ENCODE results near the gene ZNF865. TPM values are rescaled to one million over a fixed set of nuclear protein-coding genes. Genes with fewer than 3 reads are reported as not detected.

ZNF865 gene
- total RNA-seq, 1 experiment from 2014 or later: 2.5 TPM

GRCh38 chr19:55658846-55659459 lies 53.5 kb downstream of the ZNF865 start:
- no peak for DNase-seq (ENCODE audit: low read depth)

DNA sequence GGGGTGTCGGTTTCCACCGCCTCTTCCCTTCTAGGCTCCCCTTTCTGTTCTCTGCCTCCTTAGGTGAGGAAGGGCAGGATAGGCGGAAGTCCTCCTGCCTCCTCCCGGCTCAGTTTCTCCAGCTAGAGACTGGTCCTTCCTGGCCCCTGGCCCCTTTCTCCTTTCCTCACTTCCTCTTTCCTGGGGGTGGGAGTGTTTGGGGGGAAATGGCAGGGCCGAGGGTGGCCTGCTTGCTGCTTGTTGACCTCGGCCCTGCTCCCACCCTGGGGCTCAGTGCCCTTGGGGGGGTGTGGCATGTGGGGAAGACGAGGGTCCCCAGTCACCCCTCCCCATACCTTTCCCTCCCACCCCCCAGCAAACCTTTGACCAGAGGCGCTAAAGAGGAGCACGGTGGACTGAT lies 54.4 kb downstream of the ZNF865 start:
- no peak for DNase-seq (ENCODE audit: low read depth)

GRCh38 chr19:55660404-55660803 lies 55.0 kb downstream of the ZNF865 start:
- no peak for DNase-seq (ENCODE audit: low read depth)

DNA sequence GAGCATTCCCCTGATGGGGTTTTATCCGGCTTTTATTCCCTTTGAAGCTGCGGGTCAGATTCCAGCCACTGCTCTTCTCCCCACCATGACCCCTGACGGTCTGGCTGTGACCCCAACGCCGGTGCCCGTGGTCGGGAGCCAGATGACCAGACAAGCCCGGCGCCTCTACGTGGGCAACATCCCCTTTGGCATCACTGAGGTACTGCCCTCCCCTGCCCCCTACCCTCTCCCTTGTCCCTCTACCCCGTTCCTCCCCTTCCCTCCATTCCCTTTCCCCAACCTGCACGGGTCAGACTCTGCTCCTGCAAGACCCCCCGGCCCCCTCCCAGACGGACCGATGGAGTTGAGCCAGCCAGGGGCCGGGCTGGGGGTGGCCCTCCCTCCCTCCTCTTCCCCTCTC lies 55.5 kb downstream of the ZNF865 start:
- DNase-seq (ENCODE audit: low read depth): no peak

- DNase-seq (ENCODE audit: low read depth): no peak
Observed at GRCh38 chr19:55661826-55662225, 56.4 kb downstream of the ZNF865 start.

GRCh38 chr19:55663846-55664536 lies 58.5 kb downstream of the ZNF865 start:
- no peak for DNase-seq (ENCODE audit: low read depth)

GRCh38 chr19:55666343-55667005 lies 61.0 kb downstream of the ZNF865 start:
- no peak for DNase-seq (ENCODE audit: low read depth)

Other genes starting within 250 kb of the ZNF865 start
- gene GARIN5B, start 242.4 kb upstream of the ZNF865 start, total RNA-seq (2014; rRNA removed; shearing (Covaris generic)): not detected in 2 replicates
- 23.0 and 39.1 TPM in 2 replicates for gene IL11, start 235.2 kb upstream of the ZNF865 start, total RNA-seq (2014; rRNA removed; shearing (Covaris generic))
- 0.22 TPM in 1 of 2 replicates, not detected in the other for gene TMEM190, start 228.8 kb upstream of the ZNF865 start, total RNA-seq (2014; rRNA removed; shearing (Covaris generic))
- gene TMEM238, start 221.4 kb upstream of the ZNF865 start, total RNA-seq (2014; rRNA removed; shearing (Covaris generic)): 1.1 and 1.2 TPM in 2 replicates
- 452 and 738 TPM in 2 replicates for gene RPL28, start 219.7 kb upstream of the ZNF865 start, total RNA-seq (2014; rRNA removed; shearing (Covaris generic))
- 192 and 378 TPM in 2 replicates for gene UBE2S, start 197.9 kb upstream of the ZNF865 start, total RNA-seq (2014; rRNA removed; shearing (Covaris generic))
- not detected in 2 replicates for gene SHISA7, start 162.3 kb upstream of the ZNF865 start, total RNA-seq (2014; rRNA removed; shearing (Covaris generic))
- gene ISOC2, start 144.0 kb upstream of the ZNF865 start, total RNA-seq (2014; rRNA removed; shearing (Covaris generic)): 123 and 134 TPM in 2 replicates
- gene C19orf85, start 140.9 kb upstream of the ZNF865 start, total RNA-seq (2014; rRNA removed; shearing (Covaris generic)): not detected in 2 replicates
- gene ZNF628, start 129.0 kb upstream of the ZNF865 start, total RNA-seq (2014; rRNA removed; shearing (Covaris generic)): 8.8 and 13.9 TPM in 2 replicates
- gene NAT14, start 120.5 kb upstream of the ZNF865 start, total RNA-seq (2014; rRNA removed; shearing (Covaris generic)): 14.4 and 26.1 TPM in 2 replicates
- 1.8 and 7.2 TPM in 2 replicates for gene SSC5D, start 117.2 kb upstream of the ZNF865 start, total RNA-seq (2014; rRNA removed; shearing (Covaris generic))
- 0.20 TPM in 1 of 2 replicates, not detected in the other for gene SBK2, start 68.5 kb upstream of the ZNF865 start, total RNA-seq (2014; rRNA removed; shearing (Covaris generic))
- gene SBK3, start 60.1 kb upstream of the ZNF865 start, total RNA-seq (2014; rRNA removed; shearing (Covaris generic)): not detected in 2 replicates
- 1.6 and 4.3 TPM in 2 replicates for gene ZNF579, start 24.8 kb upstream of the ZNF865 start, total RNA-seq (2014; rRNA removed; shearing (Covaris generic))
- gene FIZ1, start 6.1 kb upstream of the ZNF865 start, total RNA-seq (2014; rRNA removed; shearing (Covaris generic)): 0.81 and 6.3 TPM in 2 replicates
- gene ZNF524, start 5.4 kb upstream of the ZNF865 start, total RNA-seq (2014; rRNA removed; shearing (Covaris generic)): 11.7 and 14.7 TPM in 2 replicates
- gene ZNF784, start 18.9 kb downstream of the ZNF865 start, total RNA-seq (2014; rRNA removed; shearing (Covaris generic)): 2.2 and 5.1 TPM in 2 replicates
- gene ZNF580, start 35.4 kb downstream of the ZNF865 start, total RNA-seq (2014; rRNA removed; shearing (Covaris generic)): 18.2 and 20.9 TPM in 2 replicates
- gene ZNF581, start 38.0 kb downstream of the ZNF865 start, total RNA-seq (2014; rRNA removed; shearing (Covaris generic)): 12.6 and 15.9 TPM in 2 replicates
- 4.9 and 5.1 TPM in 2 replicates for gene CCDC106, start 42.6 kb downstream of the ZNF865 start, total RNA-seq (2014; rRNA removed; shearing (Covaris generic))
- gene U2AF2, start 49.4 kb downstream of the ZNF865 start, total RNA-seq (2014; rRNA removed; shearing (Covaris generic)): 140 and 148 TPM in 2 replicates
- 27.7 and 102 TPM in 2 replicates for gene EPN1, start 69.6 kb downstream of the ZNF865 start, total RNA-seq (2014; rRNA removed; shearing (Covaris generic))
- not detected in 2 replicates for gene NLRP9, start 132.8 kb downstream of the ZNF865 start, total RNA-seq (2014; rRNA removed; shearing (Covaris generic))
- gene RFPL4A, start 153.4 kb downstream of the ZNF865 start, total RNA-seq (2014; rRNA removed; shearing (Covaris generic)): not detected in 2 replicates
- not detected in 2 replicates for gene RFPL4AL1, start 163.5 kb downstream of the ZNF865 start, total RNA-seq (2014; rRNA removed; shearing (Covaris generic))
- 2.4 and 4.4 TPM in 2 replicates for gene NLRP11, start 226.4 kb downstream of the ZNF865 start, total RNA-seq (2014; rRNA removed; shearing (Covaris generic))
- gene NLRP4, start 230.9 kb downstream of the ZNF865 start, total RNA-seq (2014; rRNA removed; shearing (Covaris generic)): 0.05 TPM in 1 of 2 replicates, not detected in the other

Data from M059J (cell line).